Tibial nerve (tissue), 3 donors: Measurements from ENCODE around the gene ZNF628.

Experiments used
- CTCF ChIP-seq, 5 experiments: fragments of 200-600 bp in 3 of 5; fragments of 450-650 bp in 2 of 5; sonication (generic) in 3 of 5; IDR thresholded peaks; one replicate each; pipeline ENCODE4 v1.5.1; 2016 to 2019; ENCODE audit warnings: antibody characterized with exemption in 5 of 5, mild to moderate bottlenecking in 3 of 5, moderate library complexity in 2 of 5
- POLR2A ChIP-seq, 2 donors: fragments of 450-650 bp; IDR thresholded peaks; one replicate each; pipeline ENCODE4 v1.6.1; 2017; ENCODE audit warnings: antibody characterized with exemption in 2 of 2, mild to moderate bottlenecking in 2 of 2, moderate library complexity in 2 of 2

GRCh38 chr19:55459950-55460657 is 16.3 kb upstream of the ZNF628 start:
- TF ChIP-seq CTCF (IDR thresholded peaks at IDR 0.05) (no peak), POLR2A (IDR thresholded peaks at IDR 0.05) (no peak)
